ENCODE data around the gene PREX1.

GRCh38 chr20:48823960-48824498 is 3.8 kb downstream of the PREX1 start:
- TF ChIP-seq POLR2A (IDR thresholded peaks at IDR 0.05) (no peak), CTCF (IDR thresholded peaks at IDR 0.05) (no peak)

All from prostate gland (tissue), 2 donors.